ENCODE results near the gene PRKCE.

- TF ChIP-seq ZNF274 (IDR thresholded peaks at IDR 0.05; ENCODE audit: low read depth, low read length) (no peak), YY1 (IDR thresholded peaks at IDR 0.05; ENCODE audit: insufficient read depth, insufficient read length) (no peak), SUZ12 (IDR thresholded peaks at IDR 0.05; ENCODE audit: extremely low read depth, insufficient read depth, insufficient read length) (no peak)
Observed at GRCh38 chr2:46002947-46003346, 351.5 kb downstream of the PRKCE start.

Data from NT2/D1 (cell line).